A172 (cell line): ENCODE results near the gene ZNF775. TPM values are rescaled to one million over a fixed set of nuclear protein-coding genes. Genes with fewer than 3 reads are reported as not detected.
"Not testable (repeated sequence)": the region's sequence is repeated elsewhere in the genome, so short reads cannot be mapped to it uniquely, and the experiment has no call there.

Source experiments
- DNase-seq: peaks from one replicate; pipeline ENCODE4 v3.0.0-alpha.2; 2015; ENCODE audit warnings: low spot score
- total RNA-seq: library from RNA; depleted of rRNA; stranded (reverse); fragments of >200 nt; shearing (Covaris generic); gene quantifications from 2 replicates; pipeline ENCODE4 v1.2.3, GENCODE V29; 2014

Gene ZNF775
- total RNA-seq, 1 experiment from 2014 or later: 11.1 TPM

DNA sequence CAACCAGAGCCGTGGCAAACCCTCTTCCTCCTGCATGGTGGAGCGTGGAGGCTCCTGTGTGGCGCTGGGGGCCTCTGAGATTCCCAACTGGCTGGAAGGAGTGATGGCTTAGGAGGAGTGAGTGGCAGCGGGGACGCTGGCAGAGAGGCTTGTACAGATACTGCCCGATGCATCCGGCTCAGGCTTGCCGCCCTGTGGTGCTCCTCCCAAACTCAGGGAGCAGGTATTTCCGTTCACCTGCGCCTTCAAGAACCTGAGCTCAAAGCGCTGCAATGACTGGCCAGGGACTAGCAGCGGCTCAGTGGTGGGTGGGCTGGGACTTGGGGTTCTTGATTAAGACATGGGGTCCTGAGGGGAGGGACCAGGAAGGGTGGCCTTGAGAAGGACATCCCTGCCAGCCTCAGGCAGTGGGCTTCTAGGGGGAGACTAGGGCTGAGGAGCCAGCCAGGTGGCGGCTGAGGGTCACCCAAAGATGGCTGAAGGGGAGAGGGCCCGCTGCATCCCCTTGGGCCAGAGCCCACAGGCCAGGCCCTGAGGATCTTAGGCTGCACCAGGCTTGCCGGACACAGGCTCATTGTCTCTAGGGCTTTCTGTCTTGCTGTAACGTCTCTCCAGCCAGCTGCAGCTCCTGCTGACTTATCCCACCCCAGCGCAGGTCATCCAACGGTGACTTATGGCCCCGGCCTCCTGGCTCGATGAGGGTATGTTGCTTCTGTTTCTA is 3.2 kb downstream of the ZNF775 start:
- DNase-seq: no peak

DNA sequence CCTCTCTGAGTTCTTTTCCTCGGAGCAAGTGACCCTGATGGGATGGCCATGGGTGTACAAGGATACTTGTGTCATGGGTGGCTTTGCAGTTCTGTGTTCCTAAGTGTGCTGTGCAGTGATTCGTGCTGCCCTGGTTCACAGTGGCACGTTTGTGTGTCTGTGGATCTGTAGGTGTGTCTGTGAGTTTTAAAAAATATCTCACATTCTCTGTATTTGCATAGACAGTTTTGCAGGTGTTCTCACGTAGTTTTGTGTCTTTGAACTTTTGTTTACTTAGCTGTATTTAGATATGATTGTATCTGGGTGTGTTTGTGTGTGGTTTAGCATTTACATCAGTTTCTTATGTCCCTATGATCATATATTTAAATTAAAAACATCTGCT is 3.7 kb downstream of the ZNF775 start:
- no peak for DNase-seq

DNA sequence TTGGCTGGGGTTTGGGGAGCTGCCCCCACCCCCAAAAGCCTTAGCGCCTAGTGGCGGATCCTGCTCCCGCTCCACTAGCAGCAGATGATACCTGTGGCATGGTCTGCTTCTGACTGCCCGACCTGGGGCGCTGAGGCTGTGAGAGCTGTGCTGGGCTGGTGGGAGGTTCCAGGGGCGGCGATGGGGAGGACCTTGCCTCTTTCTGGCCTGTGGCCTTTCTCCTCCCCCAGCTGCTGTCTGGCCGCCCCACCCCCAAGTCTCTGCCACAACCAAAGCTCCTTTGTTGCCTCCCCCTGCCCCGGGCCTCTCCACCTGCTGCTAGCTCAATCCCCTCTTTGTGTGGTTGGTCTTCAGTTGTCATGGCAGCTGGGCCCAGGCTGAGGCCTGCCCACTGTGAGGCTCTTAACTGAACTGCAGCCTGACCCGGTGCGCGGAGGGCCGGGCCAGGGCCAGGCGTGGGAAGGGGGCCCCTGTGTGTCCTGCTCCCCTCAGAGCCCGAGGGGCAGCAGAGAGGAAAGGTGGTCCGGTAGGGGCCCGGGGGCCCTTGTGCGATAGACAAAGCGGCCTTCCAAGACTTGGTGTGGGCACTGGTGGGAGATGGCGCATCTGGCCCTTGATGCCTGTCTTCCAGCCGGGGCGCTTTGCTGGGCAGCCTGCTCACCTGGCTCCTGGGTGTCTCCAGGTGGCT is 4.7 kb downstream of the ZNF775 start:
- no peak for DNase-seq

DNA sequence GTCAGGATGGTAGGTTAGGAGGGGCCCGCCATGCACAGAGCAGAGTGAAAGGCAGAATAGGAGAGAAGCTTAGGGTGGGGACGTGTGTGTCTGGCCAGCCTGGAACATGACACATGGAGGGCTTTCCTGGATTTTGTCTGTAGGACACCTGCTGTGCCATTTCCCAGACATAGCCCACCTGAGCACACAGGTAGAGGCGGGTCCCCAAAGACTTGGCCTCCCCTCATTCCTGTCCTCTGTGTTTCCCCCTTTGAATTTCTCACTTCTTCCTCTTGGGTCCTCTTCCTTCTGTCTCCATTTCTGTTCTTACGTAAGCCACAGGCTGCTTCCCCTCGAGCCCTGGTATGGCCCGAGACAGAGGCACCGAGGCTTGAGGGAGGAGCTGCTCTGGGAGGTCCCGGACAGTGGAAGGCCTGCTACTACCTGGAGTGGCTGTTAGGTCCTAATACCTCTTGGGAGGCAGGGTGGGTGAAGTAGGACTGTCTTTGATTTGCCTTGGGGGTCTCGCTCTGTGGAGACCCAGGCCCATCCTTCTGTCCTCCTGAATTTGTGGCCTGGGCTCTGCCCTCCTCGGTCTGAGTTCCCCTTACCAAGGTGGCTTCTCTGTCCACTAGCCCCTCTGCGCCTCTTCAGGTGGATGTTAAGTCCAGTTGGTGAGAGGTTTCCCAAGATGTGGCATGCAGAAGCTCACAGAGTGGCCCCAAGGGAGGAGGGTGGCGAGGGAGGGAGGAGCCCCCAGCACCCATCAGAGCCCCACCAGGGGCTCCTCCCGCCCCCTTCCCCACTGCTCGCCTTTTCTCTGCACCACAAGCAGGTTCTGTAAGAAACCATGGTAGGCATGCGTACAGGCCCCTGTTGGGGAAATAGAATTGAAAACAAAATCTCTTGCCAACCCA is 5.5 kb downstream of the ZNF775 start:
- no peak for DNase-seq

DNA sequence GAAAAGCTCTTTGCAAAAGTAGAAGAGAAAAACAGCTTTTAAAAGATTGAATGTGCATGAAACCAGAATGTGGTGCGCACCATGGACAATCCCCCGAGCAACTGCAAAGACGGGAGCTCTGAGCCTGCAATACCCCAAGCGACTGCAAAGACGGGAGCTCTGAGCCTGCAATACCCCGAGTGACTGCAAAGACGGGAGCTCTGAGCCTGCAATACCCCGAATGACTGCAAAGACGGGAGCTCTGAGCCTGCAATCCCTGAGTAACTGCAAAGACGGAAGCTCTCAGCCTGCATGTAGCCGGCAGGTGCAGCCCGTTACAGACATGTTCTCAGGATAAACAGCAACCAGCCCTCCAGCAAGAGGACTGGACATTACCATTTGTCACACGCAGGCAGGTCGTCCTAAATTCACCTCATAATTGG is 6.2 kb downstream of the ZNF775 start:
- DNase-seq: no peak

DNA sequence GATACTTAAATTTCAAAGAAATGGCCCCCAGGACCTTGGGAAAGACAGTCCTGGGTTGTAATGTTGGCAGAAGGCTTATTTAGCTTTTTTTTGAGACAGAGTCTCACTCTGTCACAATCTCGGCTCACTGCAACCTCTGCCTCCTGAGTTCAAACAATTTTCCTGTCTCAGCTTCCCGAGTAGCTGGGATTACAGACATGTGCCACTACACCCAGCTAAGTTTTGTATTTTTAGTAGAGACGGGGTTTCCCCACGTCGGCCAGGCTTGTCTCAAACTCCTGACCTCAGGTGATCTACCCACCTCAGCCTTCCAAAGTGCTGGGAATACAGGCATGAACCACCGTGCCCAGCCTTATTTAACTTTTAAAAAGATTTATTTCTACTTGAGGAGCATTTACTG is 6.8 kb downstream of the ZNF775 start:
- DNase-seq: not testable (repeated sequence)

DNA sequence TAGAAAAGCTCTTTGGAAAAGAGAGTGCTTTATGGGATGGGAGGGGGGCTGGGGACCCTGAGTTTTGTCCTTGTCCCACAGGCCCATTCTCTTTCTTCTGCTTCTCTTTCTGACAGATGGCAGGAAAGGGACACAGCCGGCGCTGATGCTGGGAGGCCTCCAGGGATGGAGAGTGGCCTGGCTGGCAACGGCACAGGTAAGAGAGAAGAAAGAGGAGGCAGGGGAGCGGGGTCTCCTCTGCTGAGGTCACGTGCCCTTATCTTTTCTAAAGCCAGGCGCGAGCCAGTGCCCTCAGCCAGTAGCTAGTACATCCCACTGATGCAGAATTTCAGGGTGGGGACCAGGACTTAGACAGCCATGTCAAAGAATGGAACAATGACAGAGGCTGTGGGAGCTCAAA is 9.2 kb downstream of the ZNF775 start:
- no peak for DNase-seq

DNA sequence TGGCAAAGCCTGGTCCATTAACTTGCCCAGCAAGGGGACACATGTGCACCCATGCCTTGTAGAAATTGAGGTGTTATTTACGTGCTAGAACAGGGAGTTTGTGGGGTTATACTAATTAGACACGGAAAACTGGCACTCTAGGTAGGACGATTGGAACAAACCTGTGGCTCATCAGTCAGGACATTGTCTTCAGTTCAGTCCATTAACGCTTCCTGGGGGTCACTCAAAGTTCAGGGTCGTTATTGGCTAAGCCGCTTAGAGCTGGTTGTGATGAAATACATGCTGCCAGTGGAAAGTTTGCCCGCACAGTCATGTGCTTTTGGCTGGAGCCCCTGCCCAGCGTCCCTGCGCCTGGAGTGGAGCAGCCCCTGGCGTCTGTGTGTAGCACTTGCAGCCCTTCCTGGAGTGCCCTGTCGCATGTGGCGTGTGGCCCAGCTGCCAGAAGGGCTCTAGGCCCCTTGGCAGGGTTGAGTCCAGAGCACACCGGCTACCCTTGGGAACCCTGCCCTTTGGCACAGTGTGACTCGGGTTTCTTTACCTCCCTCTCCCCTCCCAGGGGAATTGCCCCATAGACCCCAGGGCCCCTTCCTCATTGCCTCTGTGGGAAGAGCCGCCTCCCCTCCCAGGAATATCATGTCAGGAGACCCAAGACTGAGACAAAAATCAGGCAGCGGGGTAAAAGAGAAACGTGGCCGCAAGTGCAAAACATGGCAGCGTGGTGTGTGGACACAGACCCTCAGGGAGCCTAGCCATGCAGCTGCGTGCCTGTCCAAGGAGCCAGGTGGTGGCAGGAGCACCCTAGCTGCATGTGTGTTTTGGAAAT is 9.8 kb downstream of the ZNF775 start:
- DNase-seq: no peak

DNA sequence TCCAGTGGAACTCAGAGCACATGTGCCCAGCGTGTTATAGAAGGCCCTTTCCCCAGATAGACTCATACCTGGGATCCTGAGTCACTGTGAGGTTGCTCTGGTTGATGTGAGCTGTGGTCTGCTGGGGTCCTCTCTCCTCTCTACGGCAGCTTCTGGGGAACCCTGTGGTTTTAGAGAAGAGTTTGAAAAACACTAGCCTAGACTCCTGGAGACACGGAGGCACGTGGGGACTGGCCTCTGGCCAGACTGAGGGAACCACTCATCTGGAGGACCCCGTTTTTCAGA is 10.3 kb downstream of the ZNF775 start:
- DNase-seq: no peak

DNA sequence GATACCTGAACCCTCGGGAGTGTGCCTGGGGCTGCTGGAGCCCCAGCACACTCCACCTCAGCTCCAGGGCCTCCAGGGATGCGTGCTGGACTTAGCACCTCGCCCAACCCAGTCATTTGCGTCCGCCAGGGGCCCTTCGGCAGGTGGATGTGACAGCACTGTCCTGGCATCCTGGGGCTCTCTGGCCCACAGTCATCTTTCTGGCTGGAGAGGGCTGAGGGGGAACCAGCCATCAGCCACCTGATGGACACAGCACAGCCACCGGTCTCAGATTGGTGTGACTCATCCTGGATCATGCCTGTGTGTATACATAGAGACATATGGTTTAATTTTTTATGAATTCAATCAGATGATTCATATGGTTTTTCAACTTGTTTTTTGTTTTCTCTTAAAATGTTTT is 11.1 kb downstream of the ZNF775 start:
- DNase-seq: no peak

DNA sequence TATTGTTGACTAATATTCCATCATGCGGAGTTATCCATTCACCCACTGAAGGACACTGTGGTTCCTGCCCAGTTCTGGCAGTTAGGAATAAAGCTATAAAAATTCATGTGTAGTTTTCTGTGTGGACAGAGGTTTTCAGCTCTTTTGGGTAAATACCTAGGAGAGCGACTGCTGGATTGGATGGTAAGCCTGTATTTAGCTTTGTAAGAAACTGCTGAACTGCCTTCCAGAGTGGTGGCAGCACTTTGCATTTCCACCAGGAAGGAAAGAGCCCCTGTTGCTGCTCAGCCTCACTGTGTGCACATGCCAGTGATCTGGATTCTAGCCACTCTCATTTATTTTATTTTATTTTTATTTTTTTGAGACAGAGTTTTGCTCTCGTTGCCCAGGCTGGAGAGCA is 14.2 kb downstream of the ZNF775 start:
- DNase-seq: no peak

DNA sequence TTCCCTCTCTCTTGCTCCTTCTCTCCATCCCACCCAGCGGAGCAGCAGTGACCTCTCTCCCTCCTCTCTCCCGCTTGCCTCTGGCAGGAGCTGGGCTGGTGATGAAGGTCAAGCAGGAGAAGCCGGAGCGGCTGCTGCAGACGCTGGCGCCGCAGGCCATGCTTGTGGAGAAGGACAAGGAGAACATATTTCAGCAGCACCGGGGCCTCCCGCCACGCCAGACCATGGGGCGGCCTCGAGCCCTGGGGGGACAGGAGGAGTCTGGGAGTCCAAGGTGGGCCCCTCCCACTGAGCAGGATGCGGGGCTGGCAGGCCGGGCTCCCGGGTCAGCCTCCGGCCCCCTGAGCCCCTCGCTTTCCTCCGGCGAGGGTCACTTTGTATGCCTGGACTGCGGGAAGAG is 17.3 kb downstream of the ZNF775 start:
- no peak for DNase-seq

DNA sequence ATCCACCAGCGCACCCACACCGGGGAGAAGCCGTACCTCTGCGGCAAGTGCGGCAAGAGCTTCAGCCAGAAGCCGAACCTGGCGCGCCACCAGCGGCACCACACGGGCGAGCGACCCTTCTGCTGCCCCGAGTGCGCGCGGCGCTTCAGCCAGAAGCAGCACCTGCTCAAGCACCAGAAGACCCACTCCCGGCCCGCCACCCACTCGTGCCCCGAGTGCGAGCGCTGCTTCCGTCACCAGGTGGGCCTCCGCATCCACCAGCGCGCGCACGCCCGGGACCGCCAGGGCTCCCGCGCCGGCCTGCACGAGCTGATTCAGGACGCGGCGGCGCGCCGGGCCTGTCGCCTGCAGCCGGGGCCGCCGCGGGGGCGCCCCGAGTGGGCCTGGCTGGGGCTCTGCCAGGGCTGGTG is 17.7 kb downstream of the ZNF775 start:
- DNase-seq: no peak

DNA sequence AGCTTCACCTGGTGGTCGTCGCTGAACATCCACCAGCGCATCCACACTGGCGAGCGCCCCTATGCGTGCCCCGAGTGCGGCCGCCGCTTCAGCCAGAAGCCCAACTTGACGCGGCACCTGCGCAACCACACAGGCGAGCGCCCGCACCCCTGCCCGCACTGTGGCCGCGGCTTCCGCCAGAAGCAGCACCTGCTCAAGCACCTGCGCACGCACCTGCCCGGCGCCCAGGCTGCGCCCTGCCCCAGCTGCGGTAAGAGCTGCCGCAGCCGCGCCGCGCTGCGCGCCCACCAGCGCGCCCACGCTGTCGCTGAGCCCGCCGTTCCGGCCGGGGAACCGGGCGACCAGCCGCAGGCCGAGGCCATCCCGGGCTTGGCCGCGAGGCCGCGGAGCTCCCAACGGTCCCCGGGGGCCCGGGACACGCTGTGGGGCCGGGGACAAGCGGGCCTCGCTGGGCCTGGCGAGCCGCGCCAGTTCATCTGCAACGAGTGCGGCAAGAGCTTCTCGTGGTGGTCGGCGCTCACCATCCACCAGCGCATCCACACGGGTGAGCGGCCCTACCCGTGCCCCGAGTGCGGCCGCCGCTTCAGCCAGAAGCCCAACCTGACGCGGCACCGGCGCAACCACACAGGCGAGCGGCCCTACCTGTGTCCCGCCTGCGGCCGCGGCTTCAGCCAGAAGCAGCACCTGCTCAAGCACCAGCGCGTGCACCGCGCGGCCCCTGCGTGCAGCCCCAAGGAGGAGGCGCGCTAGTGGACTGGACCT is 18.4 kb downstream of the ZNF775 start:
- DNase-seq: no peak

DNA sequence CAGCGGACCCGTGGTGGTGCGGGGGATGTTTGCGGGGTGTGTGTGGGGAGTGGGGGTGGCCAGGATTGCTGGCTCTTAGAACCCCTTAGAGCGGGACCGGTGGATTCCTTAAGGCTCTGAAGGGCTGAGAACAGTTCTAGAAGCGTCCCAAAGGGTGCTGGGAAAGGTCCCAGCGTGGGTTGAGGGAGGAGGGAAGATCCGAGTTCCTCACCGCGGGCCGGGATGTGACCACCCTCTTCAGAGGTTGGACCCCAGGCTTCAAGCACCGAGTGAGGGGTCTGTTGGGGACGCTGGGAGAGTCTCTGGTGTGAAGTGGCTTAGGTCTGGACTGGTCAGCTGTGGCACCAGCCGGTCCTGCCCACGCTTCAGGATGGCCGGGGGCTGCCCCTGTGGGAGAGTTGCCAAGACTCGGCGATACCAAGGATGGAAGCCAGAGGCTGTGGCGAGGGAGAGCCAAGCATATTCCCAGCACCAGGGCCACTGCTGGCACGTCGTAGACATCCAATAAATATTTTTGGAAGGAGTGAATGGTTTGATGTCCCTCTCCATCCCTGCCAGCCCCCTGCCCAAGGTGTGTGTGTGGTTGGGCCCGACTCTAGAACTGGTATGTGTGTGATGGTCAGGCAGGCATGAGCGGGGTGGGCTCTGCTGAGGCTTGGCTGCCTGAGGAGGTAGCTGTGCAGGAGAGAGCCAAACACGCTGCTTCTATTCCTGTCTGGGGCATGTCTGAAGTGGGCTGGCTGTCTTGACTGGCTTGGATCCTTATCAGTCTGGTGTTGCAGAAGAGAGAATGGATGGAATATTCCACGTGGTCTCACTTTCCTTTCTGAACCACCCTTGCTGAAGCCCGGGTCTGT is 19.2 kb downstream of the ZNF775 start:
- DNase-seq: no peak

DNA sequence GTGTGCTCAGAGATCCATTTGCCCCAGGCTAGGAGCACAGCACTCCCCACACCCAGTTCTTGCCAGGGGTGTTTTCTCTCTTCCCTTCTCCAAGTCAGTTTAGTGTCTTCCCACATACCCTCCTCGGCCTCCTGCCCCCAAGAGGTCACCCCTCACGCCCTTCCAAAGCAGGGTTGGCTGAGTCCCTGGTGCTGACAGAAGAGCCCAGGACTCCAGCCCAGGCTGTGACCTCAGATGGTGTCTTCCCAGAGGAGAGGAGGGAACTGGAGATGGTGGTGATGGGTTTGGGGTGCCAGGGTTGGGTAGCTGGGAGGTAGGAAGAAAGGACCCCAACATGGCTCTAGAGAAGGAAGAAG is 19.8 kb downstream of the ZNF775 start:
- no peak for DNase-seq

DNA sequence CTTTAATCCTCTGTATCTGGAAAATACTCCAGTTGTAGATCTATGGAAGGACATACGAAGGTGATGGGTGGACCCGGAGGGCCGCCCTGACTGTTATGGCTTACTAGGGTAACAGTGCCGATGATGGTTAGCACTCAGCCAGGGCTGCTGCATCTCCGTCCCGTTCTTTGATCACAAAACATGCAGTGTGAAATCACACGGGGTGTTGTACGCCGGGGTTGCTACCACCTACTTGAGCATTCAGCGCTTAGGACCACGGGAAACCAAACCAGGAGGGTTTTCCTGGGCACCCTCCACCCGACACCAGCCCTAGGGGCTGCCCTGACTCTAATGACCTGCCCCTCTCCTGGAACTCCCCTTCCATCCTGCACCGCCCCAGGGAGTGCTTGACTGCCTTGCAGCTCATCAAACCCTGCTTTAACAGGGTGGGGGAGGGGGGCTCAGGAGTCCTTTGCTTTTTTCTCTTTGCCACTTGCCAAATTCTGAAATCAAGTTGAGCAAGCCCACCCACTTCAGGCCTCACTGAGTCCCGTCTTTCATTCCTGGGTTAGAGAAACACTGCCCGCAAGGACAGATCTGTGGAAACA is 20.4 kb downstream of the ZNF775 start:
- DNase-seq: no peak

DNA sequence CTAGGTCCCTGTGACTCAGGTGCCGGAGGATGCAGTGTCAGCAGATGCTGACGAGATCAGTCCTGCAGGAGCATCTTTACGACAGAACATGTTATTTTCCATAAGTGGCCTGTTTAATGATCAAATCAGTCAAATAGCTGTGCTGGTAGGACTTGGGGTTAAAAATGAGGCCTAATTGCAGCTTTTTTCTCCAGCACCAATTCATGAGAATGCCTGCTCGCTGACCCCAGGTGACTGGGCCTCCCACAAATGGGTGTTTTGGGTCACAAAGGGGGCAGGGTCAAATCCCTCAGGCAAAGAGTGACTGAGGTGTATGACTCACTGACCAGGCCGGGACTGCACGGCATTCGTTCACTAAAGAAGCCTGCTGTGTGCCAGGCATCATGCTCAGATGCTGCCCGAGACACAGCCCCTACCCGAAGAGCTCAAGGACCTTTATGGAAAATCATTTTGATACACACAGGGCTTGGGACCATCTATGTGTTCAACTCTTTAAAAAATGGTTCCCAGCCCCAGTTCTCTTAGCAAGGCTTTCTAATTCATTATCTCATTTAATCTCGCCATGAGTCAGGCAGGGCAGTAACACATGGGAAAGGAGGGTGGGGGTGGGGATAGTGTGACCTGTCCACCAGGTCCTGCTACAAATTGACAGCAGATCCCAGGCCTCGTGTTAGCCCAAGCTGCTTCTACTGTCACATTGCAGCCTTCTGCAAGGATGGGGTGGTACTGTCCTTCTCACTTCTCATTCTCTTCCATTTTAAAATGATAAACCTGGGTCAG is 21.1 kb downstream of the ZNF775 start:
- peak; percentile 80 for DNase-seq

DNA sequence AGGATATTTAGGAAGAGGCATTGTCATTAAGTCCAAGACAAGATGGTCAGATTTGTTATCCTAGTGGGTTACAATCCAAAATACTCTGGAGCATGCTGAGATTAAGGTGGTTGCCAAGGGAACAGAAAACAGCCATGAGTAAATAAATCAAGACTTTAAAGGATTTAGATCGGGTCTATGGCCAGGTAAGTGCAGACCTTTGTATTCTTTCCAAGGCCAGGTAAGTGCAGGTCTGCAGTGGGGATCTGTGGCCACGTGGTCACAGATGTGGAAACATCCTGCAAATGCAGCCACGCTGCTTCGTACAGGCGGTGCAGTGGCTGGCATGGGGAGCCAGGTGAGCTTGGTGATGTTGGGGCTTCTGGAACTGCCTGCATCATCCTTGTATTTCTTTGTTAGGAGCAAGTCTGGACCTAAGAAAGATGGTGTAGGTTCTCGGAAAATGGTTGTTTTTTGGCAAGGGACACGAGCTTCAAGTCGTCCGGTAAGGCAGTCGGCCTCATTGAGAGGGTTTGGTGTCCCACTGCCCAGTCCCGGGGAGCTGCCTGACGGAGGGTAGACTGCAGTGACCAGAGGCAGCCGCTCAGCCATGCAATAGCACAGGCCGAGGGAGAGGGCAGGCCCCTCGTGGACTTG is 21.8 kb downstream of the ZNF775 start:
- DNase-seq: no peak
